LNCaP clone FGC (cell line): ENCODE data around the gene TMEM18.

Experiments
- DNase-seq: peaks from one replicate; pipeline ENCODE4 v3.0.0-alpha.2; 2011; ENCODE audit warnings: low read depth
- H3K4me3 ChIP-seq: 2 replicates; pipeline ENCODE4 v1.5.1; 2011; ENCODE audit warnings: mild to moderate bottlenecking, low read depth, low read length, control low read depth
- CTCF ChIP-seq: IDR thresholded peaks from 2 replicates; pipeline ENCODE4 v1.5.1; 2012; ENCODE audit warnings: mild to moderate bottlenecking; ENCODE audit not compliant: control insufficient read depth, insufficient read depth; ENCODE audit errors: extremely low read depth

The TMEM18 gene

GRCh38 chr2:670637-671036, 6.6 kb downstream of the TMEM18 start:
- no peak for DNase-seq

GRCh38 chr2:669323-669722, 7.9 kb downstream of the TMEM18 start:
- no peak for TF ChIP-seq CTCF
- no peak overlapping the region for H3K4me3 ChIP-seq
- no peak for DNase-seq

More at GRCh38 chr2:670637-671036, 6.6 kb downstream of the TMEM18 start:
- no peak for TF ChIP-seq CTCF
- no peak overlapping the region for H3K4me3 ChIP-seq

GRCh38 chr2:668000-668398, 9.2 kb downstream of the TMEM18 start:
- H3K4me3 ChIP-seq, result no peak overlapping the region
- TF ChIP-seq CTCF, result no peak
- no peak for DNase-seq

- DNase-seq, result peak; percentile 32
- no peak overlapping the region for H3K4me3 ChIP-seq
- peak; percentile 54 for TF ChIP-seq CTCF
Measured at GRCh38 chr2:667332-667999, 9.7 kb downstream of the TMEM18 start.

GRCh38 chr2:666441-666840, 10.8 kb downstream of the TMEM18 start:
- no peak overlapping the region for H3K4me3 ChIP-seq
- DNase-seq, result no peak
- TF ChIP-seq CTCF, result no peak

GRCh38 chr2:665340-666073, 11.7 kb downstream of the TMEM18 start:
- no peak overlapping the region for H3K4me3 ChIP-seq
- DNase-seq, result no peak
- TF ChIP-seq CTCF, result no peak
